Chondrocyte (in vitro differentiated cells): ENCODE results near the gene SLAMF8. TPM values are rescaled to one million over a fixed set of nuclear protein-coding genes. Genes with fewer than 3 reads are reported as not detected.

Source experiments
- DNase-seq: peaks from one replicate; pipeline ENCODE4 v3.0.0; 2021; ENCODE audit warnings: mixed read lengths, low spot score
- H3K27ac Mint-ChIP-seq: one replicate; pipeline ENCODE4 v1.8.0; 2021; ENCODE audit warnings: mild to moderate bottlenecking, moderate library complexity, mixed read lengths; ENCODE audit not compliant: unreplicated experiment
- H3K27me3 Mint-ChIP-seq: 2 replicates; pipeline ENCODE4 v1.8.0; 2021; ENCODE audit warnings: low read depth, mixed read lengths
- H3K36me3 Mint-ChIP-seq: 2 replicates; pipeline ENCODE4 v1.8.0; 2021; ENCODE audit warnings: low read depth, mixed read lengths
- H3K4me1 Mint-ChIP-seq: 2 replicates; pipeline ENCODE4 v1.8.0; 2021; ENCODE audit warnings: low read depth, mild to moderate bottlenecking, mixed read lengths
- H3K4me3 Mint-ChIP-seq: one replicate; pipeline ENCODE4 v1.8.0; 2021; ENCODE audit warnings: mild to moderate bottlenecking, moderate library complexity, mixed read lengths; ENCODE audit not compliant: unreplicated experiment
- H3K9me3 Mint-ChIP-seq: 2 replicates; pipeline ENCODE4 v1.8.0; 2021; ENCODE audit warnings: low read depth, mixed read lengths
- CTCF ChIP-seq: fragments of 200-600 bp; sonication (generic); IDR thresholded peaks from 2 replicates; pipeline ENCODE4 v1.5.0; 2021; ENCODE audit warnings: antibody characterized with exemption, mild to moderate bottlenecking, moderate library complexity
- total RNA-seq: library from RNA; stranded (reverse); gene quantifications from 3 replicates; pipeline ENCODE4 v1.2.1, GENCODE V29; 2021

Gene SLAMF8
- total RNA-seq, 1 donor from 2014 or later: not detected

GRCh38 chr1:159877695-159878444 is 51.2 kb downstream of the SLAMF8 start:
- H3K4me1 Mint-ChIP-seq: no peaks in the 10 kb centered on the region

GRCh38 chr1:159879136-159879535 is 52.5 kb downstream of the SLAMF8 start:
- Mint-ChIP-seq H3K4me3 (no peak overlapping the region), H3K27ac (no peak overlapping the region), H3K4me1 (no peaks in the 10 kb centered on the region), H3K27me3 (no peaks in the 10 kb centered on the region), H3K36me3 (no peaks in the 10 kb centered on the region), H3K9me3 (no peaks in the 10 kb centered on the region)
- no peak for DNase-seq
- no peak for TF ChIP-seq CTCF

More at GRCh38 chr1:159877695-159878444, 51.2 kb downstream of the SLAMF8 start:
- no peak overlapping the region for H3K27ac Mint-ChIP-seq
- DNase-seq: no peak
- H3K36me3 Mint-ChIP-seq: no peaks in the 10 kb centered on the region
- no peak overlapping the region for H3K4me3 Mint-ChIP-seq
- no peak for TF ChIP-seq CTCF
- no peaks in the 10 kb centered on the region for H3K27me3 Mint-ChIP-seq
- H3K9me3 Mint-ChIP-seq: no peaks in the 10 kb centered on the region

GRCh38 chr1:159879977-159880376 is 53.3 kb downstream of the SLAMF8 start:
- H3K36me3 Mint-ChIP-seq: no peaks in the 10 kb centered on the region
- H3K4me3 Mint-ChIP-seq: no peak overlapping the region
- no peaks in the 10 kb centered on the region for H3K9me3 Mint-ChIP-seq
- no peak for DNase-seq
- TF ChIP-seq CTCF: no peak
- H3K4me1 Mint-ChIP-seq: no peaks in the 10 kb centered on the region
- no peak overlapping the region for H3K27ac Mint-ChIP-seq
- no peaks in the 10 kb centered on the region for H3K27me3 Mint-ChIP-seq

- no peak overlapping the region for H3K4me3 Mint-ChIP-seq
- no peaks in the 10 kb centered on the region for H3K4me1 Mint-ChIP-seq
- TF ChIP-seq CTCF: no peak
- H3K27me3 Mint-ChIP-seq: no peaks in the 10 kb centered on the region
- no peaks in the 10 kb centered on the region for H3K36me3 Mint-ChIP-seq
- H3K27ac Mint-ChIP-seq: no peak overlapping the region
- no peaks in the 10 kb centered on the region for H3K9me3 Mint-ChIP-seq
- no peak for DNase-seq
Observed at GRCh38 chr1:159880430-159880829, 53.8 kb downstream of the SLAMF8 start.

- Mint-ChIP-seq H3K27ac (no peak overlapping the region), H3K27me3 (no peaks in the 10 kb centered on the region), H3K9me3 (no peaks in the 10 kb centered on the region), H3K4me3 (no peak overlapping the region), H3K36me3 (no peaks in the 10 kb centered on the region), H3K4me1 (no peaks in the 10 kb centered on the region)
- no peak for DNase-seq
- TF ChIP-seq CTCF: no peak
Observed at GRCh38 chr1:159881622-159882526, 55.2 kb downstream of the SLAMF8 start.
